SK-N-SH (cell line): ENCODE measurements around the gene DYRK2. TPM values are rescaled to one million over a fixed set of nuclear protein-coding genes. Genes with fewer than 3 reads are reported as not detected.

ENCODE experiments used
- CTCF ChIA-PET: fragments of 300-600, 350-600 bp; formaldehyde crosslinking; extraction: SDS; loops from one replicate; lab custom pipeline; 2021; lab: Yijun Ruan, JAX
- POLR2A ChIA-PET: fragments of 350-600 bp; sonication (Branson Sonifier 250); formaldehyde crosslinking; extraction: SDS; loops from one replicate; lab custom pipeline; 2020; ENCODE audit warnings: antibody characterized with exemption, inconsistent platforms; lab: Yijun Ruan, JAX
- DNase-seq: peaks from one replicate; pipeline ENCODE4 v3.0.0; 2012
- H2AFZ ChIP-seq: fragments of 200-600 bp; sonication (generic); 2 replicates; pipeline ENCODE4 v1.8.1; 2016; ENCODE audit warnings: antibody characterized with exemption, mild to moderate bottlenecking, low read depth
- H3F3A ChIP-seq: fragments of 200-600 bp; sonication (generic); replicated peaks from 2 replicates; pipeline ENCODE3; 2016; ENCODE audit warnings: antibody characterized with exemption, mild to moderate bottlenecking; ENCODE audit not compliant: insufficient read depth
- H3K27ac ChIP-seq, 2 experiments: fragments of 200-500 bp in 1 of 2; fragments of 200-600 bp in 1 of 2; sonication (Bioruptor generic) in 1 of 2; sonication (generic), shearing (Covaris generic) in 1 of 2; 2 replicates each; pipeline versions ENCODE4 v1.5.1 to v1.6.1; 2014 to 2016; ENCODE audit warnings: low read depth in 2 of 2, inconsistent platforms in 1 of 2, low read length in 1 of 2, mild to moderate bottlenecking in 1 of 2, mixed read lengths in 1 of 2
- H3K27me3 ChIP-seq: fragments of 200-600 bp; sonication (generic), shearing (Covaris generic); 2 replicates; pipeline ENCODE4 v1.6.1; 2016; ENCODE audit warnings: mixed run types; ENCODE audit not compliant: insufficient read depth
- H3K36me3 ChIP-seq, 2 experiments: fragments of 200-500 bp in 1 of 2; fragments of 200-600 bp in 1 of 2; sonication (Bioruptor generic) in 1 of 2; sonication (generic) in 1 of 2; replicated peaks in 1 of 2; 2 replicates each; pipeline versions ENCODE3 to v1.5.1; 2014 to 2016; ENCODE audit warnings: low read length in 1 of 2, mild to moderate bottlenecking in 1 of 2; ENCODE audit not compliant: insufficient read depth in 2 of 2, control insufficient read depth in 1 of 2
- H3K4me1 ChIP-seq, 2 experiments: fragments of 200-500 bp in 1 of 2; fragments of 200-600 bp in 1 of 2; sonication (Bioruptor generic) in 1 of 2; sonication (generic), shearing (Covaris generic) in 1 of 2; 2 replicates each; pipeline versions ENCODE4 v1.5.1 to v1.6.1; 2014 to 2016; ENCODE audit warnings: low read depth in 1 of 2, low read length in 1 of 2, mixed run types in 1 of 2; ENCODE audit not compliant: insufficient read depth in 2 of 2, control insufficient read depth in 1 of 2
- H3K4me2 ChIP-seq: fragments of 200-600 bp; sonication (generic), shearing (Covaris generic); 2 replicates; pipeline ENCODE4 v1.6.1; 2017; ENCODE audit warnings: mixed run types
- H3K4me3 ChIP-seq, 2 experiments: fragments of 200-500 bp in 1 of 2; fragments of 200-600 bp in 1 of 2; sonication (Bioruptor generic) in 1 of 2; sonication (generic), shearing (Covaris generic) in 1 of 2; 2 replicates each; pipeline versions ENCODE4 v1.5.1 to v1.8.1; 2014 to 2016; ENCODE audit warnings: low read depth in 2 of 2, inconsistent platforms in 1 of 2, low read length in 1 of 2, mild to moderate bottlenecking in 1 of 2, mixed read lengths in 1 of 2, moderate library complexity in 1 of 2
- H3K79me2 ChIP-seq: fragments of 200-600 bp; sonication (generic); 2 replicates; pipeline ENCODE4 v1.8.1; 2017; ENCODE audit warnings: mild to moderate bottlenecking; ENCODE audit not compliant: insufficient read depth
- H3K9ac ChIP-seq: fragments of 200-600 bp; sonication (generic); 2 replicates; pipeline ENCODE4 v1.6.1; 2017; ENCODE audit warnings: mixed run types
- H3K9me2 ChIP-seq: fragments of 200-600 bp; sonication (generic); 2 replicates; pipeline ENCODE4 v1.6.1; 2017; ENCODE audit warnings: mixed run types
- H3K9me3 ChIP-seq: fragments of 200-600 bp; sonication (generic); 2 replicates; pipeline ENCODE4 v1.6.1; 2017; ENCODE audit warnings: mixed run types, mild to moderate bottlenecking, moderate library complexity
- H4K20me1 ChIP-seq: fragments of 200-600 bp; sonication (generic); 2 replicates; pipeline ENCODE4 v1.6.1; 2017; ENCODE audit warnings: mild to moderate bottlenecking, mixed run types; ENCODE audit not compliant: insufficient read depth
- ELF1 ChIP-seq: IDR thresholded peaks from 2 replicates; pipeline ENCODE4 v1.4.0; 2012
- EP300 ChIP-seq, 2 experiments: IDR thresholded peaks; 2 replicates each; pipeline versions ENCODE4 v1.4.0 to v1.6.1; 2012; ENCODE audit warnings: borderline replicate concordance in 1 of 2, low read depth in 1 of 2, low read length in 1 of 2
- FOSL2 ChIP-seq: IDR thresholded peaks from 2 replicates; pipeline ENCODE4 v1.4.0; 2012; ENCODE audit warnings: low read depth, mild to moderate bottlenecking, moderate library complexity, borderline replicate concordance
- JUND ChIP-seq: IDR thresholded peaks from 2 replicates; pipeline ENCODE4 v1.4.0; 2012
- NFIC ChIP-seq: IDR thresholded peaks from 2 replicates; pipeline ENCODE4 v1.4.0; 2012; ENCODE audit warnings: borderline replicate concordance
- NRF1 ChIP-seq: IDR thresholded peaks from 2 replicates; pipeline ENCODE4 v1.6.1; 2012; ENCODE audit warnings: low read depth, mild to moderate bottlenecking, low read length
- PBX3 ChIP-seq: IDR thresholded peaks from 2 replicates; pipeline ENCODE4; 2012
- SMC3 ChIP-seq: IDR thresholded peaks from 2 replicates; pipeline ENCODE4 v1.6.1; 2012; ENCODE audit warnings: low read depth, low read length, improper control_type of control experiment
- TCF12 ChIP-seq: IDR thresholded peaks from 2 replicates; pipeline ENCODE4 v1.4.0; 2012
- TEAD4 ChIP-seq: IDR thresholded peaks from 2 replicates; pipeline ENCODE4 v1.4.0; 2012; ENCODE audit warnings: mild to moderate bottlenecking, borderline replicate concordance; ENCODE audit not compliant: insufficient read depth
- WGBS: methylation state at CpG from one replicate; pipeline ENCODE4 v1.1.6; 2017; ENCODE audit warnings: low lambda C conversion rate; 5-methylcytosine and 5-hydroxymethylcytosine counted together
- polyA plus RNA-seq, 3 experiments: library from polyadenylated mRNA; depleted of rRNA; stranded (reverse); fragments of >200 nt; gene quantifications; 2 replicates each; pipeline ENCODE4 v1.2.3, GENCODE V29; 2012
- TF ChIP-seq, protein P1 (sequence below): IDR thresholded peaks from 2 replicates; pipeline ENCODE4 v1.4.0; 2012; ENCODE audit warnings: low read depth, borderline replicate concordance

The DYRK2 gene
- polyA plus RNA-seq, 1 of the 3 experiments (the other 2 are of a cell fraction) = 48.8 TPM

GRCh38 chr12:67710582-67710981 lies 62.0 kb downstream of the DYRK2 start:
- Histone ChIP-seq H3K4me1 (peaks cover 12 to 31% of the 10 kb centered on the region in 2 experiments), H3K4me2 (no peak overlapping the region), H4K20me1 (no peaks in the 10 kb centered on the region), H3K27me3 (no peaks in the 10 kb centered on the region), H3K79me2 (no peaks in the 10 kb centered on the region), H3K9me2 (no peaks in the 10 kb centered on the region), H3K4me3 (no peak overlapping the region), H3K36me3 (no peaks in the 10 kb centered on the region), H2AFZ (peak overlapping the region; percentile 26; the same call in 1 of the 2 replicates), H3K9me3 (no peaks in the 10 kb centered on the region), H3K27ac (peak overlapping the region in 1 of 2 experiments; percentile 46; a peak in 2 of 4 replicates), H3F3A (peaks cover 8% of the 10 kb centered on the region), H3K9ac (no peak overlapping the region)
- DNase-seq = no peak
- TF ChIP-seq TEAD4 = no peak
- TF ChIP-seq ELF1 = no peak
- 0 out of 2 replicates have a peak, but pooled peaks have one; percentile 8 for TF ChIP-seq TCF12
- TF ChIP-seq FOSL2 = 0 out of 2 replicates have a peak, but pooled peaks have one; percentile 25
- 57% methylated on average over 3 of the region's 3 CpGs for WGBS
- ChIA-PET CTCF (interaction anchor here (1.0 kb wide), 1 partner anchor 9 kb away, joined by 3 read pairs; no protein-coding TSS in a partner anchor), POLR2A (no interaction called here)

- H3K9me3 ChIP-seq = no peaks in the 10 kb centered on the region
- H3K9me2 ChIP-seq = no peaks in the 10 kb centered on the region
- no peak for TF ChIP-seq SMC3
- TF ChIP-seq, all 33 proteins: peak for 0
- no peak overlapping the region for H2AFZ ChIP-seq
- CTCF ChIA-PET = no interaction called here
- H3K4me1 ChIP-seq = peaks cover 4 to 37% of the 10 kb centered on the region in 2 experiments; a peak in 3 of 4 replicates
- DNase-seq = no peak
- no peaks in the 10 kb centered on the region for H3K36me3 ChIP-seq
- peaks cover 13% of the 10 kb centered on the region for H3F3A ChIP-seq
- H3K4me2 ChIP-seq = 0 out of 2 replicates have a peak overlapping the region, but pooled peaks have one; percentile 18
- no peak overlapping the region for H3K4me3 ChIP-seq
- WGBS = 87% methylated on average over 1 of the region's 1 CpG
- H3K79me2 ChIP-seq = no peaks in the 10 kb centered on the region
- H3K27ac ChIP-seq = peak overlapping the region in 1 of 2 experiments; percentile 34; a peak in 2 of 4 replicates
- POLR2A ChIA-PET = no interaction called here
- H4K20me1 ChIP-seq = no peaks in the 10 kb centered on the region
- H3K9ac ChIP-seq = no peak overlapping the region
- H3K27me3 ChIP-seq = no peaks in the 10 kb centered on the region
Observed at GRCh38 chr12:67712011-67712410, 63.5 kb downstream of the DYRK2 start.

DNA sequence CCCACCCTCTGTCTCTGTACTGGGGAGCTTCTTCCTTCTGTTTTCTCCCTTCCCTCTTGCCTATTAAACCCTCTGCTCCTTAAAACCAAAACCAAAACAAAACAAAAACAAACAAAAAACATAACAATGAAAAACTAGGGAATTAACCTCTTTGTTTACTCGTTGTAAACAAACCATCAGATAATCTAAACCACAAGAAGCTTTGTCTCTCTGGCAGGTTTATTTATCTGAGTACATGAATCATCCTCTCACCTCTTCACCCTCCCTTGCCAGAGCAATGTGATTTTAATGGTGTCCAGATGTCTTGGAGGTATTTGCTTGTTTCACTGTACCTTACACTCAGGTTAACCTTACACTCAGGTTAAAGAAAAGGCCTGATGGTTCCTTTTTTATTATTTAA lies 66.1 kb downstream of the DYRK2 start:
- ChIA-PET POLR2A (no interaction called here), CTCF (no interaction called here)
- H2AFZ ChIP-seq = no peak overlapping the region; the same call in 1 of the 2 replicates
- H3K9ac ChIP-seq = no peak overlapping the region
- H3F3A ChIP-seq = peaks cover 16% of the 10 kb centered on the region
- no peaks in the 10 kb centered on the region for H3K27me3 ChIP-seq
- no peak for DNase-seq
- peak in 1 of 2 experiments; percentile 25; a peak in 1 of 4 replicates for TF ChIP-seq EP300 (IDR thresholded peaks at IDR 0.05; ENCODE audit: borderline replicate concordance in 1 of 2, low read depth in 1 of 2, low read length in 1 of 2)
- TF ChIP-seq, protein P1, sequence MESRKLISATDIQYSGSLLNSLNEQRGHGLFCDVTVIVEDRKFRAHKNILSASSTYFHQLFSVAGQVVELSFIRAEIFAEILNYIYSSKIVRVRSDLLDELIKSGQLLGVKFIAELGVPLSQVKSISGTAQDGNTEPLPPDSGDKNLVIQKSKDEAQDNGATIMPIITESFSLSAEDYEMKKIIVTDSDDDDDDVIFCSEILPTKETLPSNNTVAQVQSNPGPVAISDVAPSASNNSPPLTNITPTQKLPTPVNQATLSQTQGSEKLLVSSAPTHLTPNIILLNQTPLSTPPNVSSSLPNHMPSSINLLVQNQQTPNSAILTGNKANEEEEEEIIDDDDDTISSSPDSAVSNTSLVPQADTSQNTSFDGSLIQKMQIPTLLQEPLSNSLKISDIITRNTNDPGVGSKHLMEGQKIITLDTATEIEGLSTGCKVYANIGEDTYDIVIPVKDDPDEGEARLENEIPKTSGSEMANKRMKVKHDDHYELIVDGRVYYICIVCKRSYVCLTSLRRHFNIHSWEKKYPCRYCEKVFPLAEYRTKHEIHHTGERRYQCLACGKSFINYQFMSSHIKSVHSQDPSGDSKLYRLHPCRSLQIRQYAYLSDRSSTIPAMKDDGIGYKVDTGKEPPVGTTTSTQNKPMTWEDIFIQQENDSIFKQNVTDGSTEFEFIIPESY = no peak
- peak; percentile 14; the same call in 1 of the 2 replicates for TF ChIP-seq NFIC
- TF ChIP-seq FOSL2 = peak; percentile 17; the same call in 1 of the 2 replicates
- TF ChIP-seq TCF12 = peak; percentile 90
- TF ChIP-seq JUND = 0 out of 2 replicates have a peak, but pooled peaks have one; percentile 25
- TF ChIP-seq PBX3 = peak; percentile 27; the same call in 1 of the 2 replicates
- no peak for TF ChIP-seq NRF1
- H3K79me2 ChIP-seq = no peaks in the 10 kb centered on the region
- no peaks in the 10 kb centered on the region for H4K20me1 ChIP-seq
- no peak overlapping the region for H3K4me3 ChIP-seq
- no peaks in the 10 kb centered on the region for H3K36me3 ChIP-seq
- H3K9me3 ChIP-seq = no peaks in the 10 kb centered on the region
- H3K4me2 ChIP-seq = no peak overlapping the region
- 10% methylated on average over 1 of the region's 1 CpG for WGBS
- H3K9me2 ChIP-seq = no peaks in the 10 kb centered on the region
- peaks cover 4 to 37% of the 10 kb centered on the region in 2 experiments; a peak in 3 of 4 replicates for H3K4me1 ChIP-seq
- H3K27ac ChIP-seq = no peak overlapping the region
